ENCODE measurements around the gene RNASET2.

- TF ChIP-seq NFRKB (IDR thresholded peaks at IDR 0.05): no peak
- no peak for TF ChIP-seq SNAI1 (CRISPR knock-in tag; IDR thresholded peaks at IDR 0.05; ENCODE audit: borderline replicate concordance)
Observed at GRCh38 chr6:166900956-166901607, 55.3 kb downstream of the RNASET2 start.

Measured in HepG2 (cell line).